Smooth muscle cell (in vitro differentiated cells): ENCODE data around the gene CAPZA1. TPM values are rescaled to one million over a fixed set of nuclear protein-coding genes. Genes with fewer than 3 reads are reported as not detected.
A peak's percentile ranks its signal among the peaks of the same experiment; 100 is the strongest.

Experiments
- DNase-seq: peaks from one replicate; lab custom pipeline; 2025; ENCODE audit not compliant: unreplicated experiment; lab: John Stamatoyannopoulos, UW
- H2AFZ ChIP-seq: fragments of 200-600 bp; sonication (generic); 2 replicates; pipeline ENCODE4 v1.6.0; 2016; ENCODE audit warnings: antibody characterized with exemption, low read depth, mild to moderate bottlenecking
- H3F3A ChIP-seq: fragments of 200-600 bp; sonication (generic); 2 replicates; pipeline ENCODE4 v1.6.0; 2017; ENCODE audit warnings: antibody characterized with exemption, low read depth
- H3K27ac ChIP-seq: fragments of 200-600 bp; sonication (generic); 2 replicates; pipeline ENCODE4 v1.5.1; 2016; ENCODE audit warnings: low read depth, mild to moderate bottlenecking
- H3K27me3 ChIP-seq: fragments of 200-600 bp; sonication (generic); 2 replicates; pipeline ENCODE4 v1.6.1; 2016; ENCODE audit warnings: low read depth, mild to moderate bottlenecking
- H3K36me3 ChIP-seq: fragments of 200-600 bp; sonication (generic); 2 replicates; pipeline ENCODE4 v1.5.1; 2016; ENCODE audit warnings: low read depth
- H3K4me1 ChIP-seq: fragments of 200-600 bp; sonication (generic); 2 replicates; pipeline ENCODE4 v1.5.1; 2016; ENCODE audit warnings: low read depth
- H3K4me2 ChIP-seq: fragments of 200-600 bp; sonication (generic); 2 replicates; pipeline ENCODE4 v1.6.0; 2016; ENCODE audit warnings: mild to moderate bottlenecking
- H3K4me3 ChIP-seq: fragments of 200-600 bp; sonication (generic); 2 replicates; pipeline ENCODE4 v1.5.1; 2016; ENCODE audit warnings: mild to moderate bottlenecking
- H3K79me2 ChIP-seq: fragments of 200-600 bp; sonication (generic); 2 replicates; pipeline ENCODE4 v1.6.0; 2016; ENCODE audit warnings: low read depth, mild to moderate bottlenecking
- H3K9ac ChIP-seq: fragments of 200-600 bp; sonication (generic); 2 replicates; pipeline ENCODE4 v1.6.0; 2016; ENCODE audit warnings: low read depth
- H3K9me3 ChIP-seq: fragments of 200-600 bp; sonication (generic); replicated peaks from 2 replicates; pipeline ENCODE4 v1.5.1; 2016; ENCODE audit warnings: low read depth
- H4K20me1 ChIP-seq: fragments of 200-600 bp; sonication (generic); 2 replicates; pipeline ENCODE4 v1.6.0; 2016; ENCODE audit warnings: low read depth
- CTCF ChIP-seq: fragments of 200-600 bp; sonication (generic); IDR thresholded peaks from 2 replicates; pipeline ENCODE4 v1.5.1; 2017; ENCODE audit warnings: borderline replicate concordance, mild to moderate bottlenecking, antibody characterized with exemption; ENCODE audit not compliant: insufficient read depth, poor library complexity, severe bottlenecking
- WGBS: methylation state at CpG from one replicate; pipeline ENCODE4 v1.1.7; 2016; ENCODE audit warnings: low lambda C conversion rate; 5-methylcytosine and 5-hydroxymethylcytosine counted together
- polyA plus RNA-seq: library from polyadenylated mRNA; unstranded; fragments of >200 nt; fragmentation: Nextera tagmentation; extraction: Ambion mirVana; gene quantifications from 2 replicates; pipeline ENCODE4 v1.2.1, GENCODE V29; 2016
- total RNA-seq: library from RNA; depleted of rRNA; stranded (reverse); fragments of >200 nt; gene quantifications from 2 replicates; pipeline ENCODE4 v1.2.3, GENCODE V29; 2014

Gene CAPZA1
- total and polyA plus RNA-seq, 2 experiments from 2014 or later = 100 to 264 TPM

- Histone ChIP-seq H3K9me3 (no peaks in the 10 kb centered on the region), H3K9ac (peak overlapping the region; percentile 78), H4K20me1 (peaks cover 21% of the 10 kb centered on the region), H3K27ac (peak overlapping the region; percentile 97), H3F3A (peaks cover 41% of the 10 kb centered on the region), H3K4me3 (no peak overlapping the region), H3K4me2 (peak overlapping the region; percentile 60), H3K4me1 (peaks cover 35% of the 10 kb centered on the region), H3K79me2 (peaks cover 29% of the 10 kb centered on the region), H3K36me3 (no peaks in the 10 kb centered on the region), H2AFZ (no peak overlapping the region), H3K27me3 (no peaks in the 10 kb centered on the region)
- no peak for TF ChIP-seq CTCF
- DNase-seq = no peak
- 88% methylated on average over 3 of the region's 3 CpGs for WGBS
Measured at GRCh38 chr1:112702067-112702395, 82.4 kb downstream of the CAPZA1 start.

GRCh38 chr1:112702420-112703261 is 83.0 kb downstream of the CAPZA1 start:
- no peaks in the 10 kb centered on the region for H3K27me3 ChIP-seq
- H3K4me1 ChIP-seq = peaks cover 39% of the 10 kb centered on the region
- H3K4me2 ChIP-seq = no peak overlapping the region
- peaks cover 21% of the 10 kb centered on the region for H4K20me1 ChIP-seq
- no peak overlapping the region for H2AFZ ChIP-seq
- 84% methylated on average over 12 of the region's 12 CpGs for WGBS
- H3K36me3 ChIP-seq = no peaks in the 10 kb centered on the region
- H3K9ac ChIP-seq = no peak overlapping the region
- H3K79me2 ChIP-seq = peaks cover 29% of the 10 kb centered on the region
- H3K27ac ChIP-seq = peak overlapping the region; percentile 97
- no peak for TF ChIP-seq CTCF
- no peaks in the 10 kb centered on the region for H3K9me3 ChIP-seq
- peaks cover 41% of the 10 kb centered on the region for H3F3A ChIP-seq
- DNase-seq = no peak
- H3K4me3 ChIP-seq = no peak overlapping the region

GRCh38 chr1:112703706-112704105 is 84.1 kb downstream of the CAPZA1 start:
- no peak for TF ChIP-seq CTCF
- peaks cover 40% of the 10 kb centered on the region for H3K4me1 ChIP-seq
- no peak overlapping the region for H3K4me3 ChIP-seq
- peaks cover 29% of the 10 kb centered on the region for H3K79me2 ChIP-seq
- no peaks in the 10 kb centered on the region for H3K9me3 ChIP-seq
- H4K20me1 ChIP-seq = peaks cover 21% of the 10 kb centered on the region
- H3K36me3 ChIP-seq = no peaks in the 10 kb centered on the region
- H2AFZ ChIP-seq = no peak overlapping the region
- H3K9ac ChIP-seq = no peak overlapping the region
- no peaks in the 10 kb centered on the region for H3K27me3 ChIP-seq
- peak overlapping the region; percentile 98 for H3K4me2 ChIP-seq
- WGBS = 77% methylated on average over 8 of the region's 8 CpGs
- H3F3A ChIP-seq = peaks cover 41% of the 10 kb centered on the region
- peak overlapping the region; percentile 85 for H3K27ac ChIP-seq
- DNase-seq = no peak
